Type B pancreatic cell (in vitro differentiated cells): Measurements from ENCODE around the gene ACVR1B. TPM values are rescaled to one million over a fixed set of nuclear protein-coding genes. Genes with fewer than 3 reads are reported as not detected.

Experiments used
- DNase-seq: peaks from one replicate; pipeline ENCODE4 v3.0.0; 2021; ENCODE audit warnings: mixed read lengths; ENCODE audit not compliant: unreplicated experiment; ENCODE audit errors: extremely low spot score
- H3K27ac Mint-ChIP-seq: 2 replicates; pipeline ENCODE4 v1.8.0; 2021; ENCODE audit warnings: mild to moderate bottlenecking, mixed read lengths
- H3K27me3 Mint-ChIP-seq: 2 replicates; pipeline ENCODE4 v1.8.0; 2021; ENCODE audit warnings: mixed read lengths
- H3K36me3 Mint-ChIP-seq: 2 replicates; pipeline ENCODE4 v1.8.0; 2021; ENCODE audit warnings: mixed read lengths
- H3K4me1 Mint-ChIP-seq: one replicate; pipeline ENCODE4 v1.8.0; 2021; ENCODE audit warnings: mixed read lengths; ENCODE audit not compliant: unreplicated experiment
- H3K4me3 Mint-ChIP-seq: 2 replicates; pipeline ENCODE4 v1.8.0; 2021; ENCODE audit warnings: mild to moderate bottlenecking, mixed read lengths
- H3K9me3 Mint-ChIP-seq: 2 replicates; pipeline ENCODE4 v1.8.0; 2021; ENCODE audit warnings: mixed read lengths
- total RNA-seq: library from RNA; stranded (reverse); gene quantifications from 2 replicates; pipeline ENCODE4 v1.2.1, GENCODE V29; 2021; ENCODE audit warnings: low replicate concordance
- TF ChIP-seq, protein P1 (sequence below): fragments of 200-600 bp; sonication (generic); conservative IDR thresholded peaks from 2 replicates; pipeline ENCODE4 v1.5.0; 2021; ENCODE audit warnings: antibody characterized with exemption, mild to moderate bottlenecking

The ACVR1B gene
- total RNA-seq, 1 donor from 2014 or later, result 36.1 TPM

DNA sequence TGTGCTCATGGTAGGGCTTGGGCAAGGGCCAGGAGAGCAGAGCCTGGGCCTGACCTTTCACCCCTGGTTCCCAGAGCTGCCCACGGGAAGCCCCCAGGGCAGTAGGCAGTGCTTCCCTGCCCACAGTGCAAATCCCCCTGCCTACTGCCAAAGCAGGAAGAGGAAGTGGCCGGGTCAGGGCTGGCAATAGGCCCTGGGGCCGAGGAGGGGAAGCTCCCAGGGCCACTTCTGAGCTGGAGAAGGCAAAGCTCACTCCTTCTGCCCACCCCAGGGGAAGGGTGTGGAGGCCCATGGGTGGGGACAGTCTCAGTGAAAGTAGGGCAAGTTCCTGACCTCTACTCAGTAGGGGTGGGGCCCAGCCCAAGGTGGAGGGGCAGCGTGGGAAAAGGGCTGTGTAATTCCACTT lies 94.3 kb downstream of the ACVR1B start:
- Mint-ChIP-seq H3K27ac (peak overlapping the region; percentile 21), H3K9me3 (no peaks in the 10 kb centered on the region), H3K27me3 (peaks cover 10% of the 10 kb centered on the region), H3K36me3 (no peaks in the 10 kb centered on the region), H3K4me1 (peaks cover 14% of the 10 kb centered on the region), H3K4me3 (no peak overlapping the region)
- TF ChIP-seq, protein P1, sequence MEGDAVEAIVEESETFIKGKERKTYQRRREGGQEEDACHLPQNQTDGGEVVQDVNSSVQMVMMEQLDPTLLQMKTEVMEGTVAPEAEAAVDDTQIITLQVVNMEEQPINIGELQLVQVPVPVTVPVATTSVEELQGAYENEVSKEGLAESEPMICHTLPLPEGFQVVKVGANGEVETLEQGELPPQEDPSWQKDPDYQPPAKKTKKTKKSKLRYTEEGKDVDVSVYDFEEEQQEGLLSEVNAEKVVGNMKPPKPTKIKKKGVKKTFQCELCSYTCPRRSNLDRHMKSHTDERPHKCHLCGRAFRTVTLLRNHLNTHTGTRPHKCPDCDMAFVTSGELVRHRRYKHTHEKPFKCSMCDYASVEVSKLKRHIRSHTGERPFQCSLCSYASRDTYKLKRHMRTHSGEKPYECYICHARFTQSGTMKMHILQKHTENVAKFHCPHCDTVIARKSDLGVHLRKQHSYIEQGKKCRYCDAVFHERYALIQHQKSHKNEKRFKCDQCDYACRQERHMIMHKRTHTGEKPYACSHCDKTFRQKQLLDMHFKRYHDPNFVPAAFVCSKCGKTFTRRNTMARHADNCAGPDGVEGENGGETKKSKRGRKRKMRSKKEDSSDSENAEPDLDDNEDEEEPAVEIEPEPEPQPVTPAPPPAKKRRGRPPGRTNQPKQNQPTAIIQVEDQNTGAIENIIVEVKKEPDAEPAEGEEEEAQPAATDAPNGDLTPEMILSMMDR, result no peak
- DNase-seq, result no peak

Other genes starting within 250 kb of the ACVR1B start
- 5.7 and 17.8 TPM in 2 replicates for gene FIGNL2, start 103.0 kb upstream of the ACVR1B start, total RNA-seq
- gene ANKRD33, start 63.6 kb upstream of the ACVR1B start, total RNA-seq, result 0.51 and 0.62 TPM in 2 replicates
- 0.46 and 0.95 TPM in 2 replicates for gene ACVRL1, start 44.2 kb upstream of the ACVR1B start, total RNA-seq
- 4.2 and 16.5 TPM in 2 replicates for gene TAMALIN, start 55.2 kb downstream of the ACVR1B start, total RNA-seq
- gene NR4A1, start 99.7 kb downstream of the ACVR1B start, total RNA-seq, result 11.4 and 81.9 TPM in 2 replicates
- 35.7 and 48.7 TPM in 2 replicates for gene ATG101, start 118.3 kb downstream of the ACVR1B start, total RNA-seq
- gene SMIM41, start 128.0 kb downstream of the ACVR1B start, total RNA-seq, result not detected in 2 replicates
- gene KRT80, start 240.3 kb downstream of the ACVR1B start, total RNA-seq, result 23.1 and 65.1 TPM in 2 replicates